ENCODE measurements around the gene GPRIN1.

DNA sequence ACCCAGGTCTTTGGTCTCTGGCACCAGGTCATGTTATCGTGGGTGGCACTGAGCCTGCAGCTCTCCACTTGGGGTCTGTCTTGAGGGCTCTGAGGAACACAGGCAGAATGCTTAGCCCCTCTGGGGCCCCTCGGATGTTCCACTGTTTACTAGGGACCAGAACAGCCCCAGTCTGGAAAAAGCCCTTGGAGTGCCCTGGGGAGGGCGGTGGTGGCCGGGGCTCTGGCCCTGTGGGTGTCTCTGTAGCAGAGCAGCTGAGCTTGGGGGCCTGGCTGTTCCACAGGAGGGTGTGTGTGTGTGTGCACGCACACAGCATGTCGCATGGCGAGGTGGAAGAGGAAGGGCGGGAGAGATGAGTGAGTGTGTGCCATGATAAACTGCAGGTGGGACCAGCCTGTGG lies 15.4 kb downstream of the GPRIN1 start:
- TF ChIP-seq, protein P1, sequence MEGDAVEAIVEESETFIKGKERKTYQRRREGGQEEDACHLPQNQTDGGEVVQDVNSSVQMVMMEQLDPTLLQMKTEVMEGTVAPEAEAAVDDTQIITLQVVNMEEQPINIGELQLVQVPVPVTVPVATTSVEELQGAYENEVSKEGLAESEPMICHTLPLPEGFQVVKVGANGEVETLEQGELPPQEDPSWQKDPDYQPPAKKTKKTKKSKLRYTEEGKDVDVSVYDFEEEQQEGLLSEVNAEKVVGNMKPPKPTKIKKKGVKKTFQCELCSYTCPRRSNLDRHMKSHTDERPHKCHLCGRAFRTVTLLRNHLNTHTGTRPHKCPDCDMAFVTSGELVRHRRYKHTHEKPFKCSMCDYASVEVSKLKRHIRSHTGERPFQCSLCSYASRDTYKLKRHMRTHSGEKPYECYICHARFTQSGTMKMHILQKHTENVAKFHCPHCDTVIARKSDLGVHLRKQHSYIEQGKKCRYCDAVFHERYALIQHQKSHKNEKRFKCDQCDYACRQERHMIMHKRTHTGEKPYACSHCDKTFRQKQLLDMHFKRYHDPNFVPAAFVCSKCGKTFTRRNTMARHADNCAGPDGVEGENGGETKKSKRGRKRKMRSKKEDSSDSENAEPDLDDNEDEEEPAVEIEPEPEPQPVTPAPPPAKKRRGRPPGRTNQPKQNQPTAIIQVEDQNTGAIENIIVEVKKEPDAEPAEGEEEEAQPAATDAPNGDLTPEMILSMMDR (IDR thresholded peaks at IDR 0.05), result no peak
- TF ChIP-seq POLR2A (IDR thresholded peaks at IDR 0.05), result no peak

Data from breast epithelium (tissue), 3 donors.